Immature natural killer cell (primary cell): ENCODE results near the gene TTC7B. TPM values are rescaled to one million over a fixed set of nuclear protein-coding genes. Genes with fewer than 3 reads are reported as not detected.

ENCODE experiments used
- DNase-seq, 3 donors: peaks; one replicate each; pipeline ENCODE4 v3.0.0; 2022; ENCODE audit warnings: mixed read lengths in 1 of 3
- H3K27ac Mint-ChIP-seq, 6 donors: one replicate each; pipeline ENCODE4 v1.8.0; 2020; ENCODE audit warnings: mixed read lengths in 6 of 6, mild to moderate bottlenecking in 5 of 6, inconsistent platforms in 4 of 6, moderate library complexity in 3 of 6
- H3K27me3 Mint-ChIP-seq, 3 donors: one replicate each; pipeline ENCODE4 v1.8.0; 2020 to 2021; ENCODE audit warnings: low read depth in 3 of 3, mild to moderate bottlenecking in 3 of 3, mixed read lengths in 3 of 3, moderate library complexity in 3 of 3, inconsistent platforms in 1 of 3
- H3K36me3 Mint-ChIP-seq, 3 donors: one replicate each; pipeline ENCODE4 v1.8.0; 2020; ENCODE audit warnings: mixed read lengths in 3 of 3, inconsistent platforms in 2 of 3, mild to moderate bottlenecking in 2 of 3
- H3K4me1 Mint-ChIP-seq, 2 donors: one replicate each; pipeline ENCODE4 v1.8.0; 2020; ENCODE audit warnings: inconsistent platforms in 2 of 2, mild to moderate bottlenecking in 2 of 2, mixed read lengths in 2 of 2, moderate library complexity in 1 of 2
- H3K4me3 Mint-ChIP-seq, 5 donors: one replicate each; pipeline ENCODE4 v1.8.0; 2020; ENCODE audit warnings: mild to moderate bottlenecking in 5 of 5, mixed read lengths in 5 of 5, inconsistent platforms in 3 of 5, moderate library complexity in 3 of 5
- H3K9me3 Mint-ChIP-seq, 6 donors: one replicate each; pipeline ENCODE4 v1.8.0; 2020; ENCODE audit warnings: mild to moderate bottlenecking in 6 of 6, mixed read lengths in 6 of 6, inconsistent platforms in 4 of 6, moderate library complexity in 3 of 6
- polyA plus RNA-seq, 3 donors: library from polyadenylated mRNA; unstranded; fragments of 300-500 nt; fragmentation: Illumina TruSeq; gene quantifications; one replicate each; pipeline ENCODE4 v1.2.3, GENCODE V29; 2021

TTC7B gene
- polyA plus RNA-seq, 3 donors from 2014 or later = 1.0 to 1.1 TPM; not detected in 1

GRCh38 chr14:90627478-90627877, 188.8 kb downstream of the TTC7B start:
- no peak for DNase-seq
- Mint-ChIP-seq H3K4me3 (no peak overlapping the region), H3K27ac (no peak overlapping the region), H3K27me3 (peaks cover 0 to 7% (median 3%) of the 10 kb centered on the region in 3 donors), H3K36me3 (no peaks in the 10 kb centered on the region), H3K4me1 (no peaks in the 10 kb centered on the region), H3K9me3 (no peaks in the 10 kb centered on the region)

DNA sequence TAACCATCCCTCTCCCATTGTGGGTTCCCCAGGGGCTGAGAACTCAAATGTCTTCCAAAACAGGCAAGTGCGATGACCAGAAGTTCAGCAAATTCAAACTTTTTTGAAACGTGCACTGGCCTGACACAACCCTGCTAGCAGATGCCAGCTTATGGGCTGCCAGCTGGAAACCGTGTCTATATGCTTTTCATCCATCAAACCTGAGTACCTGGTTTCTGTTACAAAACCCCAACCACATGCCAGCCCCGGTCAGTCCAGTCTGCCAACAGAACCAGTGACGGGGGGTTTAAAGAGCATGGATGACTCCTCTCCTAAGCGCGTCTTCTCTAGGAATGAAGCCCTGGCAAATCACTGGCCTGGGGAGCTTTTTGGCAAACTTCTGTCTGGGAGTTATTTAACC, 189.7 kb downstream of the TTC7B start:
- Mint-ChIP-seq H3K27ac (no peak overlapping the region), H3K4me1 (no peaks in the 10 kb centered on the region), H3K36me3 (no peaks in the 10 kb centered on the region), H3K27me3 (peaks cover 0 to 3% (median 3%) of the 10 kb centered on the region in 3 donors), H3K4me3 (no peak overlapping the region), H3K9me3 (no peaks in the 10 kb centered on the region)
- DNase-seq = no peak

DNA sequence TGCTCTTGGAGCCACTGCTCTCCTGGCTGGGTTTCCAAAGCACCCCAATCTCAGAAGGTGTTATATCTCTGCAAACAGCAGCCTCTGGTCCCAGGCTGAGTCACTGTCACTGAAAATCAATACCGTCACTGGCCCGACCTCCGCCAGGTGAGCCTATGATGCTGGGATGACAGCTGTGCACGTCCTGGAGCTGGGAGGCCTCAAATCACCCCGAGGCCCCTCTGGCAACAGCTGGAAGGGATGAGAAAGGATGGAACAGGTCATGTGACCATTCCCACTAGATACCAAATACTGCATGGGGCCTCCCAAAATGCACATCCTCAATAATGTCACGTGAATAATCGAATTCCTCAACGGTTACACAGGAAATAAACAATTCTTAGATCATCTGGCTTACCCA, 190.8 kb downstream of the TTC7B start:
- H3K4me1 Mint-ChIP-seq = no peaks in the 10 kb centered on the region
- no peak for DNase-seq
- H3K9me3 Mint-ChIP-seq = no peaks in the 10 kb centered on the region
- peaks cover 0 to 5% (median 3%) of the 10 kb centered on the region in 3 donors for H3K27me3 Mint-ChIP-seq
- H3K36me3 Mint-ChIP-seq = no peaks in the 10 kb centered on the region
- no peak overlapping the region for H3K27ac Mint-ChIP-seq
- no peak overlapping the region for H3K4me3 Mint-ChIP-seq

DNA sequence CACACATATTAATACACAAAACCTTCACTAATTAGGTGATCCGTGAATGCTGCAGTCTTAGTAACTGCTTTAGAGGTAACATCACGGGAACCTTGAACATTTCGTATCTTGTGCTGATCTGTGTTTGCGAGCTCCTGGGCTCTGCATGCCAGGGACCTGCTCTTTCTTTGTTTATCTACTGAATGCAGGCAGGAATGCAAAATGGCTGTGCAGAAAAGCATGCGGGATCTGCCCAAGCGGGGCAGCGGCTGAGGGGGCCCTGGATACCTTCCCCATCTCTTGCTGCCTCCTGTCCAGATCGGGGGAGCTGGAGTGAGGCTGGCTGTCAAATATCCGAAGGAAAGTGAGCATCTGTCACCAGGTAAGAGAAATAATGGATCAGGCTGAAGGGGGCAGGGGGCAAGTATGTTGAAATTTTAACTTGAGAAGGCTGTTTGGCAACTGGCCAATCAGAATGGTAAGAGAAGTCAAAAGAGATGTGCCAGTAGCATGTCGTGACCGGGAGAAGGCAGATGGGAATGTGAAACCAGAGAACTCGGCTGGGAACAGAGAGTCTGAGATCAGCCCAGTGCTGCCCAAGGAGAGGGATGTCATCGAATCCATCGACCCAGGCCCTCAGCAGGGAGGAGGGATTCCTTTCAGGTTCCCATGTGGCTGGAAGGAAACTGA, 191.4 kb downstream of the TTC7B start:
- H3K4me1 Mint-ChIP-seq = no peaks in the 10 kb centered on the region
- no peaks in the 10 kb centered on the region for H3K9me3 Mint-ChIP-seq
- H3K4me3 Mint-ChIP-seq = no peak overlapping the region
- H3K27me3 Mint-ChIP-seq = peaks cover 0 to 5% (median 5%) of the 10 kb centered on the region in 3 donors
- H3K27ac Mint-ChIP-seq = no peak overlapping the region
- no peaks in the 10 kb centered on the region for H3K36me3 Mint-ChIP-seq
- DNase-seq = no peak

DNA sequence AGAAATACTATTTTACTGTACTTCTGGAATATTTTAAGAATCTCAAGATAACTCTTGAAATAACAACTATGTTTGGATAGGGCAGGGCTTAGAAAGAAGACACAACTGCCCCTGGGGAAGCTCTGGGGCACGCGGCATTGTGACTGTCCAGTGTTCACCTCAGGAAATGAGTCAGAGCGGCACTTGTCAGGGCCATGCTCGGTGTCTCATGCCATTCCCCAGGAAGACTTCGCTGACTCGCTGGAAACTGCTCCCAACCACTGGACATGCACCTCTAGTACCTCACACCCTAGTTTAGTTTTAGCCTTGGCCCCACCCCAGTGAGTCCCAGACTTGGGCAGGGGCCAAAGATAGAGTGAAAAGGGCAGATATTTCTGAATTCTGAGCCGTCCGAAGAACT, 192.0 kb downstream of the TTC7B start:
- Mint-ChIP-seq H3K9me3 (no peaks in the 10 kb centered on the region), H3K27ac (no peak overlapping the region), H3K36me3 (no peaks in the 10 kb centered on the region), H3K27me3 (peaks cover 0 to 5% (median 4%) of the 10 kb centered on the region in 3 donors), H3K4me3 (no peak overlapping the region), H3K4me1 (no peaks in the 10 kb centered on the region)
- no peak for DNase-seq

DNA sequence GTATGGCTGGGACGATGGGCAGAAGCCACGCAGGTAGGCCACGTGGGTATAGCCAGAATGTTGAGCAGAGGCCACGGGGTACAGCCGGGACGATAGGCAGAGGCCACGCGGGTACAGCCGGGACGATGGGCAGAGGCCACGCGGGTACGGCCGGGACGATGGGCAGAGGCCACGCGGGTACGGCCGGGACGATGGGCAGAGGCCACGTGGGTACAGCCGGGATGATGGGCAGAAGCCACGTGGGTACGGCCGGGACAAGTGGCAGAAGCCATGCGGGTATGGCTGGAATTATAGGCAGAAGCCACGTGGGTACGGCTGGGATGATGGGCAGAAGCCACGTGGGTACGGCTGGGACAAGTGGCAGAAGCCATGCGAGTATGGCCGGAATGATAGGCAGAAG, 195.0 kb downstream of the TTC7B start:
- Mint-ChIP-seq H3K9me3 (no peaks in the 10 kb centered on the region), H3K4me1 (no peaks in the 10 kb centered on the region), H3K27me3 (peaks cover 0 to 5% (median 2%) of the 10 kb centered on the region in 3 donors), H3K4me3 (no peak overlapping the region), H3K27ac (no peak overlapping the region), H3K36me3 (no peaks in the 10 kb centered on the region)
- no peak for DNase-seq

GRCh38 chr14:90620568-90621077, 195.6 kb downstream of the TTC7B start:
- no peaks in the 10 kb centered on the region for H3K9me3 Mint-ChIP-seq
- H3K27ac Mint-ChIP-seq = no peak overlapping the region
- peaks cover 0 to 5% (median 2%) of the 10 kb centered on the region in 3 donors for H3K27me3 Mint-ChIP-seq
- no peak overlapping the region for H3K4me3 Mint-ChIP-seq
- H3K36me3 Mint-ChIP-seq = no peaks in the 10 kb centered on the region
- H3K4me1 Mint-ChIP-seq = no peaks in the 10 kb centered on the region
- DNase-seq = no peak

- H3K9me3 Mint-ChIP-seq = no peaks in the 10 kb centered on the region
- H3K27me3 Mint-ChIP-seq = peaks cover 0 to 5% (median 2%) of the 10 kb centered on the region in 3 donors
- no peak overlapping the region for H3K4me3 Mint-ChIP-seq
- H3K36me3 Mint-ChIP-seq = no peaks in the 10 kb centered on the region
- DNase-seq = no peak
- no peak overlapping the region for H3K27ac Mint-ChIP-seq
- H3K4me1 Mint-ChIP-seq = no peaks in the 10 kb centered on the region
Observed at GRCh38 chr14:90619911-90620310, 196.3 kb downstream of the TTC7B start.

GRCh38 chr14:90617961-90618360, 198.3 kb downstream of the TTC7B start:
- Mint-ChIP-seq H3K4me3 (no peak overlapping the region), H3K9me3 (no peaks in the 10 kb centered on the region), H3K36me3 (no peaks in the 10 kb centered on the region), H3K4me1 (no peaks in the 10 kb centered on the region), H3K27me3 (peaks cover 0 to 4% (median 2%) of the 10 kb centered on the region in 3 donors), H3K27ac (no peak overlapping the region)
- no peak for DNase-seq

DNA sequence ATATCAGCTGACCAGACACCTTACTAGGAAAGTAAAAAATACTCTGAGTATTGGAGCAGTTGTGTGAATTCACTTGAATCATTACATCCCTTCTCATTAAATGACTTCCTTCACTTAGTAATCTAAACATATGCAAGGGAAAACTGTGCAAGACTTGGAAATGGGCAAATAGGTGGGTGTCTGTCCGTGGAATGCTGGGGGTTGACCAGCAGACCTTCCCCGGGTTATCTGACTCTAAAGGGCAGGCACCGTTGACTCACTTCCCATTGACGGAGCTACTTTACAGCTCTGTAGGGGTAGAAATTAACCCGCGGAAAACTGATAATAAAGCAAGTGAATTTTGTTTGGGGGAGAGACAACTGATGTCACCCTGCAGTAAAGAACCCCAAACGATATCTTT, 199.3 kb downstream of the TTC7B start:
- DNase-seq = no peak
- H3K27ac Mint-ChIP-seq = no peak overlapping the region
- H3K36me3 Mint-ChIP-seq = no peaks in the 10 kb centered on the region
- H3K9me3 Mint-ChIP-seq = no peaks in the 10 kb centered on the region
- no peak overlapping the region for H3K4me3 Mint-ChIP-seq
- H3K27me3 Mint-ChIP-seq = peaks cover 0 to 2% (median 2%) of the 10 kb centered on the region in 3 donors
- H3K4me1 Mint-ChIP-seq = no peaks in the 10 kb centered on the region

DNA sequence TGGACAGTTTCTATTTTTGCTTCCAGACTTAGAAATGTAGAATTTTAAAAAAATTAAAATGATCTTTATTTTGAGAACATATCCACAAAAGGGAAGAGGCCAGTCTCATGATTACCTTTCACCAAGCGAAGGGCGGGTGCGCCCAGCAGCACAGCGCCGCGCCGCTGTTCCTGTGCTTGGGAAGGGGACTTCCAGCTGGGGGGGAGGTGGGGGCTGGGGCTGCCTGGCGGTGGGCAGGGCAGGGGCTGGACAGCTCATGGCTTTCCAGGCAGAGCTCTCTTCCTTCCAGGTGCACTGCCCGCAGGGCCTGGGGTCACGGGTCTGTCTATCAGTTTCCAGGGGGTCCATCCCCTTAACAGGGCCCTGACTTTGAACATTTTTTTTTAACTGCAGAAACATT, 199.9 kb downstream of the TTC7B start:
- no peak for DNase-seq
- Mint-ChIP-seq H3K36me3 (no peaks in the 10 kb centered on the region), H3K27me3 (peaks cover 0 to 2% (median 0%) of the 10 kb centered on the region in 3 donors), H3K4me3 (no peak overlapping the region), H3K27ac (no peak overlapping the region), H3K4me1 (no peaks in the 10 kb centered on the region), H3K9me3 (no peaks in the 10 kb centered on the region)

- Mint-ChIP-seq H3K4me3 (no peak overlapping the region), H3K36me3 (no peaks in the 10 kb centered on the region), H3K4me1 (no peaks in the 10 kb centered on the region), H3K27me3 (peaks cover 0 to 2% (median 0%) of the 10 kb centered on the region in 3 donors), H3K27ac (no peak overlapping the region), H3K9me3 (no peaks in the 10 kb centered on the region)
- no peak for DNase-seq
Observed at GRCh38 chr14:90615517-90616060, 200.6 kb downstream of the TTC7B start.

DNA sequence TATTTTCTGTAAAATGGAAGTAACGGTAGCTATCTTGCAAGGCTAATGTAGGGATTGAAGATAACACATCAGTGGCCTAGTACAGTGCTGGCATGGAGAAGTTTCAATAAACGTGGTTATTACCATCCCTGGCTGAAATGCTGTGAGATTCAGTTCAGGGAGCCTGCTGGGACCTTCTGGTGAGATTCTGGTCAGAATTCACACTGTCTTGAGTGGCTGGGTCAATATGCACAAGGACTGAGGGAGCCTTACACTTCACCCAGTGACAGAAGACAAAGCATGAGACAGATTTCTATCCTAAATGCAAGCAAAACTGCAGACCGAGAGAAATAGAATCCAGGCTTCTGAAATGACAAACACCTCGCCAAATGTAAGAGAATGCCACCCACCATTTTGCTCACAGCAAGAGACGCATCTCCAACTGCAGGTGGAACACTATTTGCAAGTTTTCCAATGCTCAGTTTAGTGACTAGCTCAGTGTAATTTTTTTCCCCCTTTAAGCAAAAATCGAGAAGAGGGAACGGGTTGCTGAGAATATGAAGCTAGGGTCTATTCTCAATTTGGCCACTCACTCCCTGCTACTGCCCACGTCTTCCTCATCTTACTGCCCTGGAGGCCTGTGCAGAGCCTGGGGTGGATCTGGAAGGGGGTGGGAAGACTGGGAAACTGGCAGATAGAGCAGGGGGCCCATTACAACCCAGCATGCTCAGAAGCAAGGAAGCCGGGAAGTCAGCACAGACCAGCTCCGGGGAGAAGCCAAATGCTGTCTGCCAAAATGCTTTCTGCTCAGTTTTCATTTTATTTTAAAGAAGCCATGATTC, 201.3 kb downstream of the TTC7B start:
- no peak overlapping the region for H3K4me3 Mint-ChIP-seq
- peaks cover 0 to 5% (median under 1%) of the 10 kb centered on the region in 3 donors for H3K27me3 Mint-ChIP-seq

GRCh38 chr14:90613997-90614396, 202.2 kb downstream of the TTC7B start:
- no peak overlapping the region for H3K4me3 Mint-ChIP-seq
- peaks cover 0 to 6% (median 0%) of the 10 kb centered on the region in 3 donors for H3K27me3 Mint-ChIP-seq

More for the DNA sequence above, 201.3 kb downstream of the TTC7B start:
- no peaks in the 10 kb centered on the region for H3K4me1 Mint-ChIP-seq
- H3K27ac Mint-ChIP-seq = no peak overlapping the region
- no peaks in the 10 kb centered on the region for H3K36me3 Mint-ChIP-seq
- no peak for DNase-seq
- no peaks in the 10 kb centered on the region for H3K9me3 Mint-ChIP-seq

More at GRCh38 chr14:90613997-90614396, 202.2 kb downstream of the TTC7B start:
- no peak for DNase-seq
- Mint-ChIP-seq H3K9me3 (no peaks in the 10 kb centered on the region), H3K4me1 (no peaks in the 10 kb centered on the region), H3K36me3 (no peaks in the 10 kb centered on the region), H3K27ac (no peak overlapping the region)
